ENCODE measurements around the gene MRPL12. TPM values are rescaled to one million over a fixed set of nuclear protein-coding genes. Genes with fewer than 3 reads are reported as not detected.
"Not testable (repeated sequence)": the region's sequence is repeated elsewhere in the genome, so short reads cannot be mapped to it uniquely, and the experiment has no call there.

The MRPL12 gene
- total RNA-seq, 1 experiment from 2014 or later, result 157 TPM

DNA sequence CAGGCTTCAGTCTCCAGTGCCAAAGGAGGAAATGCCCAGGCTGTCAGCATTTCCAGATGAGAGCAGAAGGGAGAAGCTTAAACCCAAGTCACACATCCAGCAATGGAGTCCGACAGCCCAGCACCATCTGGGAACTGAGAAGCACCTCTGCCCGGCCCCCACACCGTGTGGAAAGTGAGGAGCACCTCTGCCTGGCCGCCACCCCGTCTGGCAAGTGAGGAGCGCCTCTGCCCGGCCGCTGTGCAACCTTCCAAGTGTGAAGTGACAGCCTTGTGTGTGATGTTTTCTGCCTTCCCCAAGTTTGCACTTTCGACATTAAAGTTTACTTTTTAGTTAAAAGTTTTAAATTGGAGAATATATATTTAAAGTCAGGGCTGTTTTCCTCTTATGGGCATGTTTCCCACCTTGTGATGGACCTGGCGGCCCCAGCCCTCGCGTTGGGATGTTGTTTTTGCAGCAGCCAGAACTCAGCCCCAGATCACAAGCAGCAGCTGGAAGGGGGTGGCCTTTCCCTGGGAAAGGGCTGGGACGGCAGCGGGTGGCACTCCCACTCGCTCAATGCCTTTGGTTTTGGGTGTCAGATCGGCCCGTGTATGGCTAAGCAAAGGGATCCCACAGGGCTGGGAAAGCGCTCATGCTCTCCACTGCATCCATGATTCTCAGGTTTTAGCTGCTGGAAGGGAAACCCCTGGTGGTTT lies 29.5 kb upstream of the MRPL12 start:
- ATAC-seq (no peak), DNase-seq (ENCODE audit: low read depth, low spot score) (no peak)
- no TSS peak for BruUV-seq (replicated peaks)
- Histone ChIP-seq H3K27ac (ENCODE audit: low read length) (no peak overlapping the region), H3K4me1 (ENCODE audit: control insufficient read depth, insufficient read depth, low read length) (peaks cover 4% of the 10 kb centered on the region; the same call in 1 of the 2 replicates), H3K9me3 (ENCODE audit: control insufficient read depth, insufficient read depth, low read depth, low read length) (no peaks in the 10 kb centered on the region), H3K27me3 (ENCODE audit: control insufficient read depth, insufficient read depth, low read length) (no peaks in the 10 kb centered on the region), H3K4me3 (ENCODE audit: low read depth in 2 of 2, low read length in 2 of 2) (no peak overlapping the region), H3K36me3 (ENCODE audit: control insufficient read depth, insufficient read depth, low read length) (peaks cover 4% of the 10 kb centered on the region)
- in situ Hi-C loops (cut with HindIII; ENCODE audit: low pct_unique_long_range_greater_than_20kb, low sequenced_read_pairs) (no loop called here), intact Hi-C loops (cut with micrococcal nuclease; ENCODE audit: unreplicated experiment) (no loop called here)
- ChIA-PET CTCF (no interaction called here), POLR2A (no interaction called here)
- TF ChIP-seq POLR2AphosphoS5 (IDR thresholded peaks at IDR 0.05; ENCODE audit: low read depth, low read length), result 0 out of 2 replicates have a peak, but pooled peaks have one; percentile 39
- TF ChIP-seq, protein P1, sequence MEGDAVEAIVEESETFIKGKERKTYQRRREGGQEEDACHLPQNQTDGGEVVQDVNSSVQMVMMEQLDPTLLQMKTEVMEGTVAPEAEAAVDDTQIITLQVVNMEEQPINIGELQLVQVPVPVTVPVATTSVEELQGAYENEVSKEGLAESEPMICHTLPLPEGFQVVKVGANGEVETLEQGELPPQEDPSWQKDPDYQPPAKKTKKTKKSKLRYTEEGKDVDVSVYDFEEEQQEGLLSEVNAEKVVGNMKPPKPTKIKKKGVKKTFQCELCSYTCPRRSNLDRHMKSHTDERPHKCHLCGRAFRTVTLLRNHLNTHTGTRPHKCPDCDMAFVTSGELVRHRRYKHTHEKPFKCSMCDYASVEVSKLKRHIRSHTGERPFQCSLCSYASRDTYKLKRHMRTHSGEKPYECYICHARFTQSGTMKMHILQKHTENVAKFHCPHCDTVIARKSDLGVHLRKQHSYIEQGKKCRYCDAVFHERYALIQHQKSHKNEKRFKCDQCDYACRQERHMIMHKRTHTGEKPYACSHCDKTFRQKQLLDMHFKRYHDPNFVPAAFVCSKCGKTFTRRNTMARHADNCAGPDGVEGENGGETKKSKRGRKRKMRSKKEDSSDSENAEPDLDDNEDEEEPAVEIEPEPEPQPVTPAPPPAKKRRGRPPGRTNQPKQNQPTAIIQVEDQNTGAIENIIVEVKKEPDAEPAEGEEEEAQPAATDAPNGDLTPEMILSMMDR (IDR thresholded peaks at IDR 0.05), result no peak

DNA sequence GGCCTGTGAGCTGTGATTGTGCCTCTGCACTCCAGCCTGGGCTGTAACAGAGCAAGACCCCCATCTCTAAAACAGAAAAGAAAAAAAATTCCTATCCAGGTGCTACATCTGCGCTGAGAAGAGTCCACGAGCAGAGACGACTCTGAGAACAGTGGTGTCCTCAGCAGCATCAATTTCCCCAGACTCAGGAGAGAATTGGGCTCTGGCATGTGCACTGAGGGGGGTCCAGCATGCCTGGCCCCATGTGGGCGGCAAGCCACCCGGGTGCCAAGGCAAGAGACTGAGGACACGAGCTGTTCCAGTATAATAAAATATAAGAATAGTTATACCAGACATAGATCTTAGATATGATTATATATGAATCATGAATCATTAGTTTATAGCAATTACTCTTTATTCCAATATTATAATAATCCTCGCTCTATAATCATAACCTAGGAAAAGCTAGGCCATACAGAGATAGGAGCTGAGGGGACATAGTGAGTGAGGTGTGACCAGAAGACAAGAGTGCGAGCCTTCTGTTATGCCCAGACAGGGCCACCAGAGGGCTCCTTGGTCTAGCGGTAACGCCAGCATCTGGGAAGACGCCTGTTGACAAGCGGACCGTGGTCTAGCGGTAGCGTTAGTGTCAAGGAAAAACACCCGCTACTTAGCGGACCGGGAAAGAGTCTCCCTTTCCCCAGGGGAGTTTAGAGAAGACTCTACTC lies 27.5 kb upstream of the MRPL12 start:
- POLR2A ChIA-PET, result interaction anchor here (1.2 kb wide), 1 partner anchor 20 kb away, joined by 3 read pairs; no protein-coding TSS in a partner anchor

DNA sequence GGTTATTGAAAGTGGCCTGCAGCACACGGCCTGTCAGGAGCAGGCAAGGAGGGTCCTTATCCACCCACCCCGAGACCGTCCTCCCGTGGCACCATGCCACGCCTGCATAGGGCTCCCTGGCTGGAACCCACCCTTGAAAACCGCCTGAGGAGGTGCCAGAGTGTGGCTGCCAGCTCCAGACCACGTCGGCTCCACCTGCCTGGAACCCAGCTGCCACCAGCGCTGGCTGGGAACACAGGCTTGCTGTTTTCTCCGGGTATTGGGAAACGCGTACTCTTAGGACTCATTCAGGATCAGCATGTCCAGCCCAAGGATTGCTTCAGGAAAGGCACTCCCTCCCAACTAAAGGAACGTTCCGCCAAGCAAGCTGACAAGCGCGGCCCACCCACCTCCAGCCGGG lies 26.3 kb upstream of the MRPL12 start:
- Histone ChIP-seq H3K27me3 (ENCODE audit: control insufficient read depth, insufficient read depth, low read length) (no peaks in the 10 kb centered on the region), H3K27ac (ENCODE audit: low read length) (no peak overlapping the region), H3K4me1 (ENCODE audit: control insufficient read depth, insufficient read depth, low read length) (peaks cover 10% of the 10 kb centered on the region), H3K4me3 (ENCODE audit: low read depth in 2 of 2, low read length in 2 of 2) (no peak overlapping the region), H3K36me3 (ENCODE audit: control insufficient read depth, insufficient read depth, low read length) (peaks cover 4% of the 10 kb centered on the region), H3K9me3 (ENCODE audit: control insufficient read depth, insufficient read depth, low read depth, low read length) (no peaks in the 10 kb centered on the region)
- intact Hi-C loops (cut with micrococcal nuclease; ENCODE audit: unreplicated experiment), result no loop called here
- in situ Hi-C loops (cut with HindIII; ENCODE audit: low pct_unique_long_range_greater_than_20kb, low sequenced_read_pairs), result no loop called here
- ATAC-seq (peak; percentile 19; the same call in 1 of the 2 replicates), DNase-seq (ENCODE audit: low read depth, low spot score) (no peak)
- BruUV-seq (replicated peaks), result no TSS peak
- no peak for TF ChIP-seq TCF7L2 (IDR thresholded peaks at IDR 0.05; ENCODE audit: low read depth, low read length)
- no peak for TF ChIP-seq POLR2AphosphoS5 (IDR thresholded peaks at IDR 0.05; ENCODE audit: low read depth, low read length)
- TF ChIP-seq, protein P1 (IDR thresholded peaks at IDR 0.05), result no peak
- TF ChIP-seq, protein P2, sequence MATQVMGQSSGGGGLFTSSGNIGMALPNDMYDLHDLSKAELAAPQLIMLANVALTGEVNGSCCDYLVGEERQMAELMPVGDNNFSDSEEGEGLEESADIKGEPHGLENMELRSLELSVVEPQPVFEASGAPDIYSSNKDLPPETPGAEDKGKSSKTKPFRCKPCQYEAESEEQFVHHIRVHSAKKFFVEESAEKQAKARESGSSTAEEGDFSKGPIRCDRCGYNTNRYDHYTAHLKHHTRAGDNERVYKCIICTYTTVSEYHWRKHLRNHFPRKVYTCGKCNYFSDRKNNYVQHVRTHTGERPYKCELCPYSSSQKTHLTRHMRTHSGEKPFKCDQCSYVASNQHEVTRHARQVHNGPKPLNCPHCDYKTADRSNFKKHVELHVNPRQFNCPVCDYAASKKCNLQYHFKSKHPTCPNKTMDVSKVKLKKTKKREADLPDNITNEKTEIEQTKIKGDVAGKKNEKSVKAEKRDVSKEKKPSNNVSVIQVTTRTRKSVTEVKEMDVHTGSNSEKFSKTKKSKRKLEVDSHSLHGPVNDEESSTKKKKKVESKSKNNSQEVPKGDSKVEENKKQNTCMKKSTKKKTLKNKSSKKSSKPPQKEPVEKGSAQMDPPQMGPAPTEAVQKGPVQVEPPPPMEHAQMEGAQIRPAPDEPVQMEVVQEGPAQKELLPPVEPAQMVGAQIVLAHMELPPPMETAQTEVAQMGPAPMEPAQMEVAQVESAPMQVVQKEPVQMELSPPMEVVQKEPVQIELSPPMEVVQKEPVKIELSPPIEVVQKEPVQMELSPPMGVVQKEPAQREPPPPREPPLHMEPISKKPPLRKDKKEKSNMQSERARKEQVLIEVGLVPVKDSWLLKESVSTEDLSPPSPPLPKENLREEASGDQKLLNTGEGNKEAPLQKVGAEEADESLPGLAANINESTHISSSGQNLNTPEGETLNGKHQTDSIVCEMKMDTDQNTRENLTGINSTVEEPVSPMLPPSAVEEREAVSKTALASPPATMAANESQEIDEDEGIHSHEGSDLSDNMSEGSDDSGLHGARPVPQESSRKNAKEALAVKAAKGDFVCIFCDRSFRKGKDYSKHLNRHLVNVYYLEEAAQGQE (IDR thresholded peaks at IDR 0.05; ENCODE audit: insufficient read depth in 1 of 2, low read depth in 2 of 2, low read length in 1 of 2), result no peak
- TF ChIP-seq SIN3A (IDR thresholded peaks at IDR 0.05; ENCODE audit: borderline replicate concordance, insufficient read depth, low read depth, low read length), result no peak
- ChIA-PET CTCF (no interaction called here), POLR2A (no interaction called here)

More for the DNA sequence above, 27.5 kb upstream of the MRPL12 start:
- CTCF ChIA-PET, result interaction anchor here (0.6 to 1.1 kb wide), 3 partner anchors 8 to 155 kb away, joined by 3 to 5 read pairs (median 3); partner anchors contain the start of genes ARL16 and HGS
- H3K4me3 ChIP-seq (ENCODE audit: low read depth in 2 of 2, low read length in 2 of 2); H3K27me3 ChIP-seq (ENCODE audit: control insufficient read depth, insufficient read depth, low read length); H3K9me3 ChIP-seq (ENCODE audit: control insufficient read depth, insufficient read depth, low read depth, low read length); DNase-seq (ENCODE audit: low read depth, low spot score); intact Hi-C loops (cut with micrococcal nuclease; ENCODE audit: unreplicated experiment); H3K36me3 ChIP-seq (ENCODE audit: control insufficient read depth, insufficient read depth, low read length); BruUV-seq (replicated peaks); H3K4me1 ChIP-seq (ENCODE audit: control insufficient read depth, insufficient read depth, low read length); in situ Hi-C loops (cut with HindIII; ENCODE audit: low pct_unique_long_range_greater_than_20kb, low sequenced_read_pairs); H3K27ac ChIP-seq (ENCODE audit: low read length): not testable (repeated sequence)
- ATAC-seq, result peak; percentile 14
